Loucy (cell line): ENCODE data around the gene TOX3.

Source experiments
- EZH2phosphoT487 ChIP-seq: fragments of 200-600 bp; IDR thresholded peaks from 2 replicates; pipeline ENCODE4 v1.6.1; 2018; ENCODE audit warnings: antibody characterized with exemption, mild to moderate bottlenecking, moderate library complexity, borderline replicate concordance
- TF ChIP-seq, protein P1 (sequence below): fragments of 200-600 bp; sonication (generic); conservative IDR thresholded peaks from 2 replicates; pipeline ENCODE4 v1.5.1; 2014; ENCODE audit warnings: mild to moderate bottlenecking, antibody characterized with exemption, low read length

DNA sequence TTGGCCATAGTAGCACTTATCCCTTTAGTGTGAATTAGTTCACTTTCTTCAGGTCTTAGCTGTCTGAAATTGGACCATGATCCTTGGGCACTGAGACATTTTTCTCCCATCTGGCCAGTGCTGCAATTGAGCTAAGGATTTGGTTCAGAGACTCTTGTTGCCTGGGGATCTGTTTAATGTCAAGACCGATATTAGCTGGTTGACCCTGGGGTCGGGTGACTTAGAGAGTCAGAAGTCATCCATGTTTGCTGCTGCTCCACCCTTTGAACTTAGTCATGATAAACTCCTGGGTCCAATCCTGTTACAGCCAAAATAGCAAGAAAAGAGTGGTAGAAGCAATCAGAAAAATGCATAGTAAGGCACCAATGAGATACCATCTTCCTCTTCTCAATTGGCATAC, 45.8 kb upstream of the TOX3 start:
- TF ChIP-seq, protein P1, sequence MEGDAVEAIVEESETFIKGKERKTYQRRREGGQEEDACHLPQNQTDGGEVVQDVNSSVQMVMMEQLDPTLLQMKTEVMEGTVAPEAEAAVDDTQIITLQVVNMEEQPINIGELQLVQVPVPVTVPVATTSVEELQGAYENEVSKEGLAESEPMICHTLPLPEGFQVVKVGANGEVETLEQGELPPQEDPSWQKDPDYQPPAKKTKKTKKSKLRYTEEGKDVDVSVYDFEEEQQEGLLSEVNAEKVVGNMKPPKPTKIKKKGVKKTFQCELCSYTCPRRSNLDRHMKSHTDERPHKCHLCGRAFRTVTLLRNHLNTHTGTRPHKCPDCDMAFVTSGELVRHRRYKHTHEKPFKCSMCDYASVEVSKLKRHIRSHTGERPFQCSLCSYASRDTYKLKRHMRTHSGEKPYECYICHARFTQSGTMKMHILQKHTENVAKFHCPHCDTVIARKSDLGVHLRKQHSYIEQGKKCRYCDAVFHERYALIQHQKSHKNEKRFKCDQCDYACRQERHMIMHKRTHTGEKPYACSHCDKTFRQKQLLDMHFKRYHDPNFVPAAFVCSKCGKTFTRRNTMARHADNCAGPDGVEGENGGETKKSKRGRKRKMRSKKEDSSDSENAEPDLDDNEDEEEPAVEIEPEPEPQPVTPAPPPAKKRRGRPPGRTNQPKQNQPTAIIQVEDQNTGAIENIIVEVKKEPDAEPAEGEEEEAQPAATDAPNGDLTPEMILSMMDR = no peak
- no peak for TF ChIP-seq EZH2phosphoT487
